SK-N-SH treated with all-trans-retinoic acid at 6 μM for 48 hours (cell line): ENCODE measurements around the gene HLA-DPA1.

Experiments used
- ARNTL ChIP-seq: fragments of 450-650 bp; formaldehyde crosslinking; IDR thresholded peaks from 2 replicates; pipeline ENCODE4 v1.5.0; 2020; ENCODE audit warnings: low read depth, mild to moderate bottlenecking, moderate library complexity, borderline replicate concordance
- CSDC2 ChIP-seq: fragments of 250-450 bp; sonication (Bioruptor Pico); IDR thresholded peaks from 2 replicates; pipeline ENCODE4 v1.5.0; 2020; ENCODE audit warnings: mild to moderate bottlenecking, moderate library complexity
- ESRRG ChIP-seq: fragments of 250-450 bp; sonication (Bioruptor Pico); IDR thresholded peaks from 2 replicates; pipeline ENCODE4 v1.6.1; 2021; ENCODE audit warnings: mild to moderate bottlenecking
- ISL1 ChIP-seq: fragments of 250-450 bp; sonication (Bioruptor Pico); IDR thresholded peaks from 2 replicates; pipeline ENCODE4 v2.1.2; 2022; ENCODE audit warnings: mild to moderate bottlenecking, moderate library complexity
- PATZ1 ChIP-seq: fragments of 250-450 bp; sonication (Bioruptor Pico); IDR thresholded peaks from 2 replicates; pipeline ENCODE4 v1.8.0; 2020; ENCODE audit warnings: mild to moderate bottlenecking, moderate library complexity, borderline replicate concordance
- PPARA ChIP-seq: fragments of 250-450 bp; sonication (Bioruptor Pico); IDR thresholded peaks from 2 replicates; pipeline ENCODE4 v1.5.0; 2020; ENCODE audit warnings: mild to moderate bottlenecking, borderline replicate concordance
- SNAI2 ChIP-seq: fragments of 250-450 bp; sonication (Bioruptor Pico); IDR thresholded peaks from 2 replicates; pipeline ENCODE4 v1.5.0; 2020; ENCODE audit warnings: mild to moderate bottlenecking, moderate library complexity
- TCF4 ChIP-seq: fragments of 250-450 bp; sonication (Bioruptor Pico); IDR thresholded peaks from 2 replicates; pipeline ENCODE4 v1.8.0; 2021; ENCODE audit warnings: mild to moderate bottlenecking, moderate library complexity, borderline replicate concordance
- ZFP3 ChIP-seq: fragments of 250-450 bp; sonication (Bioruptor Pico); IDR thresholded peaks from 2 replicates; pipeline ENCODE4 v1.5.0; 2020; ENCODE audit warnings: mild to moderate bottlenecking, moderate library complexity

GRCh38 chr6:33018904-33019303 is 54.5 kb downstream of the HLA-DPA1 start:
- TF ChIP-seq PPARA (no peak), PATZ1 (CRISPR knock-in tag) (no peak), CSDC2 (no peak), SNAI2 (CRISPR knock-in tag) (no peak), ARNTL (CRISPR knock-in tag) (no peak), ISL1 (no peak), ZFP3 (CRISPR knock-in tag) (no peak), ESRRG (CRISPR knock-in tag) (no peak), TCF4 (CRISPR knock-in tag) (no peak)
